Liver (tissue), 5 donors: ENCODE results near the gene LOXL4. TPM values are rescaled to one million over a fixed set of nuclear protein-coding genes. Genes with fewer than 3 reads are reported as not detected.

ENCODE experiments used
- FOXA2 ChIP-seq: IDR thresholded peaks from 2 replicates; pipeline ENCODE4 v1.6.1; 2016; ENCODE audit warnings: antibody characterized with exemption
- HNF4A ChIP-seq, 2 donors: conservative IDR thresholded peaks; 2 replicates each; pipeline ENCODE4 v1.6.1; 2016; ENCODE audit warnings: antibody characterized with exemption in 2 of 2, mild to moderate bottlenecking in 2 of 2
- HNF4G ChIP-seq: IDR thresholded peaks from 2 replicates; pipeline ENCODE4 v1.6.1; 2016; ENCODE audit warnings: antibody characterized with exemption
- TAF1 ChIP-seq: conservative IDR thresholded peaks from 2 replicates; pipeline ENCODE4 v1.6.1; 2016; ENCODE audit warnings: antibody characterized with exemption, mild to moderate bottlenecking
- polyA plus RNA-seq, 2 donors: library from polyadenylated mRNA; stranded (reverse) in 1 of 2; unstranded in 1 of 2; fragments of 200-250 nt in 1 of 2; fragments of >200 nt in 1 of 2; fragmentation: Nextera tagmentation in 1 of 2; extraction: Ambion mirVana in 1 of 2; gene quantifications; one replicate each; pipeline versions ENCODE4 v1.2.1 to v1.2.3, GENCODE V29; 2013 to 2015
- total RNA-seq, 2 donors: library from RNA; depleted of rRNA; stranded (reverse); fragments of >200 nt; gene quantifications; one replicate each; pipeline ENCODE4 v1.2.3, GENCODE V29; 2014
- TF ChIP-seq, protein P1 (sequence below): IDR thresholded peaks from 2 replicates; pipeline ENCODE4 v1.6.1; 2016; ENCODE audit warnings: antibody characterized with exemption, mild to moderate bottlenecking
- donor health status: healthy.
- donor health status: healthy.
- donor health status: healthy.

Gene LOXL4
- total and polyA plus RNA-seq, 4 donors: 0.38 to 18.5 (median 1.0) TPM

DNA sequence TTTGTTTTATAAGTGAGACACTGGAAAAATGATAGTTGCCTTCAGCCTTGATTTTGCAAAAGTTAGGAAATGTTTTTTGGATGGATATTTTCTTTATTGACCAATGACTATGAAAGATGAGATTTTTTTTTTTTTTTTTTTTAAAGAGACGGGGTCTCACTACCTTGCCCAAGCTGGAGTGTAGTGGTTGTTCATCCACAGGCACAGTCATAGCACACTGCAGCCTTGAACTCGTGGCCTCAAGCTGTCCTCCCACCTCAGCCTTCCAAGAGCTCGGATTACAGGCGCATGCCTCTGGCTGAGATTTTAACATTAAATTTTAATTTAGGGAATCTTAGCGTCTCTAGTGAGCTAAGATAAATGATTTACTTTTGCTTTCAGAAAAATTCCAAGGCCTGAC is 66.2 kb downstream of the LOXL4 start (continued):
- TF ChIP-seq, protein P1, sequence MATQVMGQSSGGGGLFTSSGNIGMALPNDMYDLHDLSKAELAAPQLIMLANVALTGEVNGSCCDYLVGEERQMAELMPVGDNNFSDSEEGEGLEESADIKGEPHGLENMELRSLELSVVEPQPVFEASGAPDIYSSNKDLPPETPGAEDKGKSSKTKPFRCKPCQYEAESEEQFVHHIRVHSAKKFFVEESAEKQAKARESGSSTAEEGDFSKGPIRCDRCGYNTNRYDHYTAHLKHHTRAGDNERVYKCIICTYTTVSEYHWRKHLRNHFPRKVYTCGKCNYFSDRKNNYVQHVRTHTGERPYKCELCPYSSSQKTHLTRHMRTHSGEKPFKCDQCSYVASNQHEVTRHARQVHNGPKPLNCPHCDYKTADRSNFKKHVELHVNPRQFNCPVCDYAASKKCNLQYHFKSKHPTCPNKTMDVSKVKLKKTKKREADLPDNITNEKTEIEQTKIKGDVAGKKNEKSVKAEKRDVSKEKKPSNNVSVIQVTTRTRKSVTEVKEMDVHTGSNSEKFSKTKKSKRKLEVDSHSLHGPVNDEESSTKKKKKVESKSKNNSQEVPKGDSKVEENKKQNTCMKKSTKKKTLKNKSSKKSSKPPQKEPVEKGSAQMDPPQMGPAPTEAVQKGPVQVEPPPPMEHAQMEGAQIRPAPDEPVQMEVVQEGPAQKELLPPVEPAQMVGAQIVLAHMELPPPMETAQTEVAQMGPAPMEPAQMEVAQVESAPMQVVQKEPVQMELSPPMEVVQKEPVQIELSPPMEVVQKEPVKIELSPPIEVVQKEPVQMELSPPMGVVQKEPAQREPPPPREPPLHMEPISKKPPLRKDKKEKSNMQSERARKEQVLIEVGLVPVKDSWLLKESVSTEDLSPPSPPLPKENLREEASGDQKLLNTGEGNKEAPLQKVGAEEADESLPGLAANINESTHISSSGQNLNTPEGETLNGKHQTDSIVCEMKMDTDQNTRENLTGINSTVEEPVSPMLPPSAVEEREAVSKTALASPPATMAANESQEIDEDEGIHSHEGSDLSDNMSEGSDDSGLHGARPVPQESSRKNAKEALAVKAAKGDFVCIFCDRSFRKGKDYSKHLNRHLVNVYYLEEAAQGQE: no peak
- TF ChIP-seq TAF1 (no peak), HNF4A (conservative IDR thresholded peaks at IDR 0.05) (no peak), FOXA2 (no peak), HNF4G (no peak)

Other genes with a start within 250 kb of the LOXL4 start
- under 1 TPM; 0.14 to 0.25 TPM for gene CRTAC1, start 237.6 kb downstream of the LOXL4 start, total RNA-seq
- under 1 TPM; 0.28 to 0.33 TPM for gene CRTAC1, start 237.6 kb downstream of the LOXL4 start, polyA plus RNA-seq
- gene R3HCC1L, start 133.5 kb downstream of the LOXL4 start, total RNA-seq: 10 to 100 TPM; 10.1 to 11.2 TPM
- gene R3HCC1L, start 133.5 kb downstream of the LOXL4 start, polyA plus RNA-seq: 1 to 10 TPM; 3.2 to 4.8 TPM
- 1 to 10 TPM; 4.6 to 9.0 TPM for gene PYROXD2, start 147.0 kb upstream of the LOXL4 start, total RNA-seq
- 1 to 10 TPM; 2.3 to 4.3 TPM for gene PYROXD2, start 147.0 kb upstream of the LOXL4 start, polyA plus RNA-seq
- gene HPS1, start 178.7 kb upstream of the LOXL4 start, total RNA-seq: 10 to 100 TPM; 19.9 to 37.5 TPM
- 10 to 100 TPM; 22.1 to 56.7 TPM for gene HPS1, start 178.7 kb upstream of the LOXL4 start, polyA plus RNA-seq